Heart left ventricle (tissue), 13 donors: ENCODE measurements around the gene ENOX1.

Experiments
- CTCF ChIP-seq, 12 donors: fragments of 200-600 bp; sonication (generic) in 4 of 12; IDR thresholded peaks; one replicate each; pipeline versions ENCODE4 v1.5.0 to v1.8.0; 2018 to 2022; ENCODE audit warnings: antibody characterized with exemption in 12 of 12, mild to moderate bottlenecking in 5 of 12
- POLR2A ChIP-seq, 2 donors: fragments of 450-650 bp; IDR thresholded peaks; one replicate each; pipeline ENCODE4 v1.6.1; 2017; ENCODE audit warnings: antibody characterized with exemption in 2 of 2, mild to moderate bottlenecking in 2 of 2, moderate library complexity in 2 of 2
- donor health status: ischemic (EF 13 %, LVEDD 7.1; RV severe dilation, severe dysfunction).
- donor health status: DM: no; HTN: yes; CAD: no.
- donor health status: DM: no; HTN: no; CAD: no.
- donor health status: ischemic (EF 25% LVEDD 6.9; RV normal size, moderate dysfunction).
- donor health status: ischemic (EF 25% LVEDD 5.7; RV mildly dilated, moderate dysfunction).
- donor health status: ischemic (EF 35%, LVEDD 5.7; RV mildly dilated, moderate dysfunction).
- donor health status: nonischemic (EF 11% LVEDD 7.7; RV severe dilation, severe dysfunction).
- donor health status: DM: yes; HTN: yes; CAD: no.
- donor health status: PGD.
- donor health status: ischemic (EF 29% LVEDD 5.4; RV normal size, mild dysfunction).
- donor health status: nonischemic (EF 23%, LVEDD 6.1; RV moderate dilation, normal function).

DNA sequence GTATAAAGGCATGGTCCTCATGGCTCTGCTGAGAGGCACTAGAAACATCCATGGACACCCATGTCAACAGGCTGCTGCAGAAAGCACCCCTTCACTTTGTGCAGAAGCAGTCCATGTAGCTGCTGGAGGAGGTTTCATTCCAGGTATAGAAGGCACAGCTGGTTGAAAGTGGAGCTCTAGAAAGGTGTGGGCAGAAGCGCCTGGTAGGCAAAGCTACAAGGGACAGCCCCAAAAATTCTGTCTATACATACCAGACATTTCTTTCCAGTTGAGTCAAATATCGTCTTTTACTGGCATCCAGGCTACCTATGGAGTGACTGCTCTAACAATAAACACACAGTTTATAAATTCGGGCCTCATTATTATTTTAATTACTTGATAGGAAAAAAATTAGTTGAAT, 129.3 kb downstream of the ENOX1 start:
- TF ChIP-seq CTCF (IDR thresholded peaks at IDR 0.05) (no peak), POLR2A (IDR thresholded peaks at IDR 0.05) (no peak)
